DND-41 (cell line): ENCODE measurements around the gene NEUROD2.

Experiments used
- EZH2 ChIP-seq: IDR thresholded peaks from 3 replicates; pipeline ENCODE4 v1.6.1; 2012; ENCODE audit warnings: borderline replicate concordance, low read depth, mild to moderate bottlenecking, moderate library complexity, low read length, inconsistent platforms; ENCODE audit not compliant: severe bottlenecking
- TF ChIP-seq, protein P1 (sequence below): IDR thresholded peaks from 2 replicates; pipeline ENCODE4 v1.5.1; 2012; ENCODE audit warnings: borderline replicate concordance, low read length, moderate library complexity, mild to moderate bottlenecking; ENCODE audit not compliant: poor library complexity, severe bottlenecking; ENCODE audit errors: extremely low read depth

GRCh38 chr17:39651923-39652586 is 44.3 kb upstream of the NEUROD2 start:
- TF ChIP-seq, protein P1, sequence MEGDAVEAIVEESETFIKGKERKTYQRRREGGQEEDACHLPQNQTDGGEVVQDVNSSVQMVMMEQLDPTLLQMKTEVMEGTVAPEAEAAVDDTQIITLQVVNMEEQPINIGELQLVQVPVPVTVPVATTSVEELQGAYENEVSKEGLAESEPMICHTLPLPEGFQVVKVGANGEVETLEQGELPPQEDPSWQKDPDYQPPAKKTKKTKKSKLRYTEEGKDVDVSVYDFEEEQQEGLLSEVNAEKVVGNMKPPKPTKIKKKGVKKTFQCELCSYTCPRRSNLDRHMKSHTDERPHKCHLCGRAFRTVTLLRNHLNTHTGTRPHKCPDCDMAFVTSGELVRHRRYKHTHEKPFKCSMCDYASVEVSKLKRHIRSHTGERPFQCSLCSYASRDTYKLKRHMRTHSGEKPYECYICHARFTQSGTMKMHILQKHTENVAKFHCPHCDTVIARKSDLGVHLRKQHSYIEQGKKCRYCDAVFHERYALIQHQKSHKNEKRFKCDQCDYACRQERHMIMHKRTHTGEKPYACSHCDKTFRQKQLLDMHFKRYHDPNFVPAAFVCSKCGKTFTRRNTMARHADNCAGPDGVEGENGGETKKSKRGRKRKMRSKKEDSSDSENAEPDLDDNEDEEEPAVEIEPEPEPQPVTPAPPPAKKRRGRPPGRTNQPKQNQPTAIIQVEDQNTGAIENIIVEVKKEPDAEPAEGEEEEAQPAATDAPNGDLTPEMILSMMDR = no peak
- TF ChIP-seq EZH2 = no peak
